Stimulated activated CD4-positive, alpha-beta T cell treated with anti-CD3 and anti-CD28 coated beads, TNF-alpha, amount 100 ng/mL, for 4 hours (primary cell): ENCODE data around the gene NEU2.

Experiments
- DNase-seq, 3 experiments: peaks; one replicate each; pipeline ENCODE4 v3.0.0-alpha.2; 2020; ENCODE audit warnings: low read depth in 3 of 3

NEU2 gene

GRCh38 chr2:233076749-233077148 lies 44.3 kb downstream of the NEU2 start:
- DNase-seq, result no peak

GRCh38 chr2:233079473-233079877 lies 47.0 kb downstream of the NEU2 start:
- DNase-seq, result no peak

- no peak for DNase-seq
Observed at GRCh38 chr2:233079953-233080835, 47.7 kb downstream of the NEU2 start.

GRCh38 chr2:233080836-233081229 lies 48.4 kb downstream of the NEU2 start:
- no peak for DNase-seq

GRCh38 chr2:233081232-233081730 lies 48.8 kb downstream of the NEU2 start:
- DNase-seq, result no peak

- no peak for DNase-seq
Observed at GRCh38 chr2:233081731-233082221, 49.3 kb downstream of the NEU2 start.

GRCh38 chr2:233082222-233082930 lies 49.9 kb downstream of the NEU2 start:
- DNase-seq, result no peak

GRCh38 chr2:233082931-233083755 lies 50.7 kb downstream of the NEU2 start:
- no peak for DNase-seq

- DNase-seq, result no peak
Observed at GRCh38 chr2:233083782-233084181, 51.3 kb downstream of the NEU2 start.

GRCh38 chr2:233084488-233084887 lies 52.0 kb downstream of the NEU2 start:
- no peak for DNase-seq
